HEK293 (cell line): ENCODE results near the gene KRT82.

ENCODE experiments used
- TCF7L2 ChIP-seq: IDR thresholded peaks from 2 replicates; pipeline ENCODE4 v1.6.1; 2011; ENCODE audit warnings: low read depth, mild to moderate bottlenecking, inconsistent platforms, low read length, moderate library complexity, borderline replicate concordance
- YY1 ChIP-seq: fragments of 450-650 bp; formaldehyde crosslinking; IDR thresholded peaks from 2 replicates; pipeline ENCODE4 v1.5.1; 2018; ENCODE audit warnings: missing biosample characterization, missing genetic modification characterization
- ZFP41 ChIP-seq: fragments of 450-650 bp; formaldehyde crosslinking; IDR thresholded peaks from 2 replicates; pipeline ENCODE4 v1.5.1; 2016; ENCODE audit warnings: missing biosample characterization, missing genetic modification characterization, borderline replicate concordance
- ZNF138 ChIP-seq: fragments of 450-650 bp; formaldehyde crosslinking; IDR thresholded peaks from 2 replicates; pipeline ENCODE4 v1.5.1; 2016; ENCODE audit warnings: missing biosample characterization, missing genetic modification characterization, borderline replicate concordance
- ZNF175 ChIP-seq: fragments of 450-650 bp; formaldehyde crosslinking; IDR thresholded peaks from 2 replicates; pipeline ENCODE4 v1.5.1; 2016; ENCODE audit warnings: missing biosample characterization, missing genetic modification characterization
- ZNF18 ChIP-seq: fragments of 450-650 bp; formaldehyde crosslinking; IDR thresholded peaks from 2 replicates; pipeline ENCODE4 v1.5.1; 2016; ENCODE audit warnings: missing biosample characterization, missing genetic modification characterization
- ZNF211 ChIP-seq: fragments of 450-650 bp; formaldehyde crosslinking; IDR thresholded peaks from 2 replicates; pipeline ENCODE4 v1.5.1; 2016; ENCODE audit warnings: low read depth, missing biosample characterization, missing genetic modification characterization
- ZNF513 ChIP-seq: fragments of 450-650 bp; IDR thresholded peaks from 2 replicates; pipeline ENCODE4 v1.5.1; 2018; ENCODE audit warnings: missing biosample characterization, missing genetic modification characterization
- ZNF561 ChIP-seq: fragments of 450-650 bp; IDR thresholded peaks from 2 replicates; pipeline ENCODE4 v1.5.1; 2018; ENCODE audit warnings: missing biosample characterization, missing genetic modification characterization, borderline replicate concordance
- TF ChIP-seq, protein P1 (sequence below): fragments of 450-650 bp; formaldehyde crosslinking; IDR thresholded peaks from 2 replicates; pipeline ENCODE4 v1.5.1; 2016; ENCODE audit warnings: missing biosample characterization, missing genetic modification characterization
- TF ChIP-seq, protein P2 (sequence below): fragments of 450-650 bp; formaldehyde crosslinking; IDR thresholded peaks from 2 replicates; pipeline ENCODE4 v1.5.1; 2016; ENCODE audit warnings: missing biosample characterization, missing genetic modification characterization

GRCh38 chr12:52413782-52414345 is 7.7 kb upstream of the KRT82 start:
- TF ChIP-seq ZNF561 (tag by site-specific recombination) = no peak
- TF ChIP-seq ZNF513 (tag by site-specific recombination) = no peak
- no peak for TF ChIP-seq ZNF211
- TF ChIP-seq, protein P1, sequence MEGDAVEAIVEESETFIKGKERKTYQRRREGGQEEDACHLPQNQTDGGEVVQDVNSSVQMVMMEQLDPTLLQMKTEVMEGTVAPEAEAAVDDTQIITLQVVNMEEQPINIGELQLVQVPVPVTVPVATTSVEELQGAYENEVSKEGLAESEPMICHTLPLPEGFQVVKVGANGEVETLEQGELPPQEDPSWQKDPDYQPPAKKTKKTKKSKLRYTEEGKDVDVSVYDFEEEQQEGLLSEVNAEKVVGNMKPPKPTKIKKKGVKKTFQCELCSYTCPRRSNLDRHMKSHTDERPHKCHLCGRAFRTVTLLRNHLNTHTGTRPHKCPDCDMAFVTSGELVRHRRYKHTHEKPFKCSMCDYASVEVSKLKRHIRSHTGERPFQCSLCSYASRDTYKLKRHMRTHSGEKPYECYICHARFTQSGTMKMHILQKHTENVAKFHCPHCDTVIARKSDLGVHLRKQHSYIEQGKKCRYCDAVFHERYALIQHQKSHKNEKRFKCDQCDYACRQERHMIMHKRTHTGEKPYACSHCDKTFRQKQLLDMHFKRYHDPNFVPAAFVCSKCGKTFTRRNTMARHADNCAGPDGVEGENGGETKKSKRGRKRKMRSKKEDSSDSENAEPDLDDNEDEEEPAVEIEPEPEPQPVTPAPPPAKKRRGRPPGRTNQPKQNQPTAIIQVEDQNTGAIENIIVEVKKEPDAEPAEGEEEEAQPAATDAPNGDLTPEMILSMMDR = no peak
- TF ChIP-seq, protein P2, sequence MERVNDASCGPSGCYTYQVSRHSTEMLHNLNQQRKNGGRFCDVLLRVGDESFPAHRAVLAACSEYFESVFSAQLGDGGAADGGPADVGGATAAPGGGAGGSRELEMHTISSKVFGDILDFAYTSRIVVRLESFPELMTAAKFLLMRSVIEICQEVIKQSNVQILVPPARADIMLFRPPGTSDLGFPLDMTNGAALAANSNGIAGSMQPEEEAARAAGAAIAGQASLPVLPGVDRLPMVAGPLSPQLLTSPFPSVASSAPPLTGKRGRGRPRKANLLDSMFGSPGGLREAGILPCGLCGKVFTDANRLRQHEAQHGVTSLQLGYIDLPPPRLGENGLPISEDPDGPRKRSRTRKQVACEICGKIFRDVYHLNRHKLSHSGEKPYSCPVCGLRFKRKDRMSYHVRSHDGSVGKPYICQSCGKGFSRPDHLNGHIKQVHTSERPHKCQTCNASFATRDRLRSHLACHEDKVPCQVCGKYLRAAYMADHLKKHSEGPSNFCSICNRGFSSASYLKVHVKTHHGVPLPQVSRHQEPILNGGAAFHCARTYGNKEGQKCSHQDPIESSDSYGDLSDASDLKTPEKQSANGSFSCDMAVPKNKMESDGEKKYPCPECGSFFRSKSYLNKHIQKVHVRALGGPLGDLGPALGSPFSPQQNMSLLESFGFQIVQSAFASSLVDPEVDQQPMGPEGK (tag by site-specific recombination) = no peak
- TF ChIP-seq ZFP41 (tag by site-specific recombination) = no peak
- no peak for TF ChIP-seq TCF7L2
- TF ChIP-seq ZNF138 (tag by site-specific recombination) = no peak
- no peak for TF ChIP-seq ZNF175 (tag by site-specific recombination)
- no peak for TF ChIP-seq ZNF18 (tag by site-specific recombination)
- no peak for TF ChIP-seq YY1 (tag by site-specific recombination)
